Smooth muscle cell (in vitro differentiated cells): ENCODE results near the gene PPHLN1. TPM values are rescaled to one million over a fixed set of nuclear protein-coding genes. Genes with fewer than 3 reads are reported as not detected.

Experiments used
- DNase-seq: peaks from one replicate; lab custom pipeline; 2025; ENCODE audit not compliant: unreplicated experiment; lab: John Stamatoyannopoulos, UW
- H2AFZ ChIP-seq: fragments of 200-600 bp; sonication (generic); 2 replicates; pipeline ENCODE4 v1.6.0; 2016; ENCODE audit warnings: antibody characterized with exemption, low read depth, mild to moderate bottlenecking
- H3F3A ChIP-seq: fragments of 200-600 bp; sonication (generic); 2 replicates; pipeline ENCODE4 v1.6.0; 2017; ENCODE audit warnings: antibody characterized with exemption, low read depth
- H3K27ac ChIP-seq: fragments of 200-600 bp; sonication (generic); 2 replicates; pipeline ENCODE4 v1.5.1; 2016; ENCODE audit warnings: low read depth, mild to moderate bottlenecking
- H3K27me3 ChIP-seq: fragments of 200-600 bp; sonication (generic); 2 replicates; pipeline ENCODE4 v1.6.1; 2016; ENCODE audit warnings: low read depth, mild to moderate bottlenecking
- H3K36me3 ChIP-seq: fragments of 200-600 bp; sonication (generic); 2 replicates; pipeline ENCODE4 v1.5.1; 2016; ENCODE audit warnings: low read depth
- H3K4me1 ChIP-seq: fragments of 200-600 bp; sonication (generic); 2 replicates; pipeline ENCODE4 v1.5.1; 2016; ENCODE audit warnings: low read depth
- H3K4me2 ChIP-seq: fragments of 200-600 bp; sonication (generic); 2 replicates; pipeline ENCODE4 v1.6.0; 2016; ENCODE audit warnings: mild to moderate bottlenecking
- H3K4me3 ChIP-seq: fragments of 200-600 bp; sonication (generic); 2 replicates; pipeline ENCODE4 v1.5.1; 2016; ENCODE audit warnings: mild to moderate bottlenecking
- H3K79me2 ChIP-seq: fragments of 200-600 bp; sonication (generic); 2 replicates; pipeline ENCODE4 v1.6.0; 2016; ENCODE audit warnings: low read depth, mild to moderate bottlenecking
- H3K9ac ChIP-seq: fragments of 200-600 bp; sonication (generic); 2 replicates; pipeline ENCODE4 v1.6.0; 2016; ENCODE audit warnings: low read depth
- H3K9me3 ChIP-seq: fragments of 200-600 bp; sonication (generic); replicated peaks from 2 replicates; pipeline ENCODE4 v1.5.1; 2016; ENCODE audit warnings: low read depth
- H4K20me1 ChIP-seq: fragments of 200-600 bp; sonication (generic); 2 replicates; pipeline ENCODE4 v1.6.0; 2016; ENCODE audit warnings: low read depth
- WGBS: methylation state at CpG from one replicate; pipeline ENCODE4 v1.1.7; 2016; ENCODE audit warnings: low lambda C conversion rate; 5-methylcytosine and 5-hydroxymethylcytosine counted together
- polyA plus RNA-seq: library from polyadenylated mRNA; unstranded; fragments of >200 nt; fragmentation: Nextera tagmentation; extraction: Ambion mirVana; gene quantifications from 2 replicates; pipeline ENCODE4 v1.2.1, GENCODE V29; 2016
- total RNA-seq: library from RNA; depleted of rRNA; stranded (reverse); fragments of >200 nt; gene quantifications from 2 replicates; pipeline ENCODE4 v1.2.3, GENCODE V29; 2014
- TF ChIP-seq, protein P1 (sequence below): fragments of 200-600 bp; sonication (generic); IDR thresholded peaks from 2 replicates; pipeline ENCODE4 v1.5.1; 2017; ENCODE audit warnings: borderline replicate concordance, mild to moderate bottlenecking, antibody characterized with exemption; ENCODE audit not compliant: insufficient read depth, poor library complexity, severe bottlenecking

Gene PPHLN1
- total and polyA plus RNA-seq, 2 experiments from 2014 or later = 49.2 to 59.6 TPM

DNA sequence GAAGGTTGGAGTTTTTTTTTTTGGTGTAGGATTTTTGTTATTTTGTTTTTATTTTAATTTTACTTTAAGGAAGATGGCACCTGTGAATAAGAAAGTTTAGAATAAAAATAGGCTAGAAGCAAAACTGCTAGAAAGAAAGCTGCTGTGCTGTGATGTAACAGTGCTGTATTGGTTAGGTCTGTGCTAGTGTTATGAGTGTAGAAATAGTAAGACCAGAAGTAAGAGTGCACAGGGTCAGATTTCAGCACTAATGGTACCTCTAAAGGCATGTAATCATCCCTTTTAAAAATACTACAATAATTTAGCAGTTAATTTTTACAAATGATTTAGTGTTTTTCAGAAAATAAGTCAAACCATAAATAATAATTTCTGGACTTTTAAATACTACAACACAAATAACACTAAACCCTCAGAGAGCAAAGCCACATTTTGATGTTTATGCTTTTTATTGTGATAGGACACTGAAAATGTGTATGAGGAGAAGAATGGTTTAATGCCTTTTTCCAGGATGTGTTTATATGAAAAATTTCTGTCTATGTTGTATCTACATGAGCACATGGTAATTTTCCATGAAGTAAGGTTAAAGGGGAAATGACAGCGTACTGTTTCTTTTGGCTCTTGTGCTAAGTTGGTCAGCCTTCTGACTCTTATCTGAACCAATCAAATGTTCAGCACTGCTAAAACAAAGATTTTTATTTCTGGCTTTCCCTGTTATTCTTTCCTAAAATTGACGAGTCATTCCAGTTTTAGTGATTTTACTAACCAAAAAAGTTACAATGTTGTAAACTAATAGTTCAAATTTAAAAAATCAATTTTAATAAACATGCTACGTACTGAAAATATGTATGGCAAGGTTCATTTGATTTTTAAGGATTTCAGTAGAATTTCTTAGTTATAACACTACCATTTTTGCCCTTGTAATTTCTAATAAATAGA is 96.1 kb downstream of the PPHLN1 start:
- Histone ChIP-seq H3F3A (no peaks in the 10 kb centered on the region), H3K4me1 (peaks cover 7% of the 10 kb centered on the region), H3K4me2 (peak overlapping the region; percentile 26), H3K79me2 (no peaks in the 10 kb centered on the region), H3K27ac (no peak overlapping the region), H3K9ac (no peak overlapping the region), H4K20me1 (peaks cover 5% of the 10 kb centered on the region), H3K36me3 (no peaks in the 10 kb centered on the region), H2AFZ (no peak overlapping the region), H3K27me3 (no peaks in the 10 kb centered on the region), H3K9me3 (no peaks in the 10 kb centered on the region), H3K4me3 (no peak overlapping the region)
- 97% methylated on average over 3 of the region's 3 CpGs for WGBS
- no peak for DNase-seq
- TF ChIP-seq, protein P1, sequence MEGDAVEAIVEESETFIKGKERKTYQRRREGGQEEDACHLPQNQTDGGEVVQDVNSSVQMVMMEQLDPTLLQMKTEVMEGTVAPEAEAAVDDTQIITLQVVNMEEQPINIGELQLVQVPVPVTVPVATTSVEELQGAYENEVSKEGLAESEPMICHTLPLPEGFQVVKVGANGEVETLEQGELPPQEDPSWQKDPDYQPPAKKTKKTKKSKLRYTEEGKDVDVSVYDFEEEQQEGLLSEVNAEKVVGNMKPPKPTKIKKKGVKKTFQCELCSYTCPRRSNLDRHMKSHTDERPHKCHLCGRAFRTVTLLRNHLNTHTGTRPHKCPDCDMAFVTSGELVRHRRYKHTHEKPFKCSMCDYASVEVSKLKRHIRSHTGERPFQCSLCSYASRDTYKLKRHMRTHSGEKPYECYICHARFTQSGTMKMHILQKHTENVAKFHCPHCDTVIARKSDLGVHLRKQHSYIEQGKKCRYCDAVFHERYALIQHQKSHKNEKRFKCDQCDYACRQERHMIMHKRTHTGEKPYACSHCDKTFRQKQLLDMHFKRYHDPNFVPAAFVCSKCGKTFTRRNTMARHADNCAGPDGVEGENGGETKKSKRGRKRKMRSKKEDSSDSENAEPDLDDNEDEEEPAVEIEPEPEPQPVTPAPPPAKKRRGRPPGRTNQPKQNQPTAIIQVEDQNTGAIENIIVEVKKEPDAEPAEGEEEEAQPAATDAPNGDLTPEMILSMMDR = no peak

DNA sequence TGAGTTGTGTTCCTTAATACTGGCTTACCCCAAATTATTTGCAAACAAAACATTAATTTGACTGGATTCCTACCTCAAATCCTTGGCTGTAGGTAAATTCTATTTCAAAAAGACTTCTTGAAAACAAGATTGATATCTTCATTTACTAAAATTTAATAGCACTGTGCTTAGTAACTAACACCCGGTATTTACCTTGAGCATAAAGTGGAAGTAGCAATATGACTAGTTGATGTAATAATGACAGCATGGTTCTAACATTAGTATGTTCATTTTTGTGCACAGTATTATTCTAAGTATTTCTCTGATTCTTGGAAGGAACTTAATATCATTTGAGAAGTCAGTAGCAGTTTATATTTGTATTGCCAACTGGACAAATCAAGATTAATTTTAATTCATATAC is 96.8 kb downstream of the PPHLN1 start:
- Histone ChIP-seq H3K27me3 (no peaks in the 10 kb centered on the region), H3K79me2 (no peaks in the 10 kb centered on the region), H3K36me3 (no peaks in the 10 kb centered on the region), H4K20me1 (peaks cover 5% of the 10 kb centered on the region), H3K4me3 (no peak overlapping the region), H3F3A (no peaks in the 10 kb centered on the region), H3K9ac (no peak overlapping the region), H3K27ac (no peak overlapping the region), H3K9me3 (no peaks in the 10 kb centered on the region), H3K4me1 (peaks cover 8% of the 10 kb centered on the region), H2AFZ (no peak overlapping the region), H3K4me2 (no peak overlapping the region)
- TF ChIP-seq, protein P1 = no peak
- 93% methylated on average over 1 of the region's 1 CpG for WGBS
- no peak for DNase-seq

DNA sequence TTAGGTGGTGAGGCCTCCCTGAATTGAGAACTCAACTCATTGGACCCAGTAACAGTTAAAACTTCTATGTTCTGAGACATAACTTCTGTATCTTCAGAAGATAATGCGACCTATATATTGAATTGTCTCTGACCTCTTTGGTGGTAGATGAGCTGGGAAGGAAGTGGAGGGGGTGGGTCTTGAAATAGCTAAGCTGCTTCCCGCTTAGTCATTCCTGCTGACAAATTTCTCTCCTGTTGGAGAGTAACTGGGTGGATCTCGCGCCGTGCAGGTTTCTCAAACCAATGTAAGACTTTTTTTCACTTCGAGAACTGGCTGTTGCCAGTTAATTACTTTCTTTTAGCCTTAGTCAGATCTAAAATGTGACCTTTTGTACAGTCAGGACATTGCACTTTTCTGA is 100.8 kb downstream of the PPHLN1 start:
- Histone ChIP-seq H3F3A (no peaks in the 10 kb centered on the region), H4K20me1 (peaks cover 5% of the 10 kb centered on the region), H3K9me3 (no peaks in the 10 kb centered on the region), H3K27ac (peak overlapping the region; percentile 54), H3K27me3 (no peaks in the 10 kb centered on the region), H3K4me1 (peaks cover 8% of the 10 kb centered on the region), H3K9ac (no peak overlapping the region), H2AFZ (no peak overlapping the region), H3K79me2 (no peaks in the 10 kb centered on the region), H3K36me3 (no peaks in the 10 kb centered on the region), H3K4me3 (no peak overlapping the region), H3K4me2 (peak overlapping the region; percentile 33)
- no peak for DNase-seq
- TF ChIP-seq, protein P1 = no peak
- WGBS = 27% methylated on average over 6 of the region's 6 CpGs
